GM12878 (cell line): ENCODE measurements around the gene SFXN5.

ENCODE experiments used
- BHLHE40 ChIP-seq, 2 experiments: fragments of 450-650 bp in 1 of 2; IDR thresholded peaks; 2 replicates each; pipeline ENCODE4 v1.6.1; 2011 to 2017; ENCODE audit warnings: low read depth in 2 of 2, borderline replicate concordance in 1 of 2, improper control_type of control experiment in 1 of 2, low read length in 1 of 2, mild to moderate bottlenecking in 1 of 2
- CBFB ChIP-seq: IDR thresholded peaks from 2 replicates; pipeline ENCODE4 v1.6.1; 2016; ENCODE audit warnings: antibody characterized with exemption, low read depth
- EZH2 ChIP-seq: IDR thresholded peaks from 2 replicates; pipeline ENCODE4 v1.6.1; 2012; ENCODE audit warnings: low read depth, mild to moderate bottlenecking, control low read depth, inconsistent platforms, low read length, borderline replicate concordance; ENCODE audit not compliant: control insufficient read depth
- HDGF ChIP-seq: fragments of 450-650 bp; IDR thresholded peaks from 2 replicates; pipeline ENCODE4 v1.6.1; 2016; ENCODE audit warnings: antibody characterized with exemption
- MTA3 ChIP-seq: IDR thresholded peaks from 2 replicates; pipeline ENCODE4 v1.6.1; 2012; ENCODE audit warnings: low read length, inconsistent platforms, borderline replicate concordance
- SMC3 ChIP-seq: IDR thresholded peaks from 2 replicates; pipeline ENCODE4 v1.6.1; 2011; ENCODE audit warnings: low read length, improper control_type of control experiment, borderline replicate concordance
- SRF ChIP-seq, 2 experiments: IDR thresholded peaks; 2 replicates each; pipeline ENCODE4 v1.6.1; 2011; ENCODE audit warnings: low read depth in 2 of 2, low read length in 2 of 2, mild to moderate bottlenecking in 1 of 2, moderate library complexity in 1 of 2
- SUZ12 ChIP-seq: fragments of 200-600 bp; sonication (generic); IDR thresholded peaks from one replicate; pipeline ENCODE4 v1.6.1; 2018; ENCODE audit warnings: antibody characterized with exemption, mild to moderate bottlenecking; ENCODE audit not compliant: unreplicated experiment
- TBL1XR1 ChIP-seq: IDR thresholded peaks from 2 replicates; pipeline ENCODE4 v1.6.1; 2012; ENCODE audit warnings: low read depth, low read length, improper control_type of control experiment
- YY1 ChIP-seq: IDR thresholded peaks from 2 replicates; pipeline ENCODE4 v1.6.1; 2011; ENCODE audit warnings: low read depth, mild to moderate bottlenecking, low read length
- TF ChIP-seq, protein P1 (sequence below): IDR thresholded peaks from 2 replicates; pipeline ENCODE4 v1.6.1; 2012; ENCODE audit warnings: low read depth, low read length, improper control_type of control experiment
- TF ChIP-seq, protein P2 (sequence below): IDR thresholded peaks from 2 replicates; pipeline ENCODE4 v1.6.1; 2012; ENCODE audit warnings: mild to moderate bottlenecking, low read depth, low read length
- TF ChIP-seq, protein P3 (sequence below), 3 experiments: IDR thresholded peaks in 2 of 3; conservative IDR thresholded peaks in 1 of 3; 2 replicates each; pipeline ENCODE4 v1.5.1; 2011; ENCODE audit warnings: low read depth in 3 of 3, low read length in 3 of 3, mild to moderate bottlenecking in 3 of 3, control low read depth in 2 of 3, moderate library complexity in 2 of 3, inconsistent platforms in 1 of 3, mixed read lengths in 1 of 3; ENCODE audit not compliant: control insufficient read depth in 2 of 3, insufficient read depth in 1 of 3; ENCODE audit errors: extremely low read depth in 1 of 3
- TF ChIP-seq, protein P4 (sequence below): fragments of 450-650 bp; IDR thresholded peaks from 2 replicates; pipeline ENCODE4 v1.6.1; 2016; ENCODE audit warnings: mild to moderate bottlenecking, moderate library complexity, borderline replicate concordance

DNA sequence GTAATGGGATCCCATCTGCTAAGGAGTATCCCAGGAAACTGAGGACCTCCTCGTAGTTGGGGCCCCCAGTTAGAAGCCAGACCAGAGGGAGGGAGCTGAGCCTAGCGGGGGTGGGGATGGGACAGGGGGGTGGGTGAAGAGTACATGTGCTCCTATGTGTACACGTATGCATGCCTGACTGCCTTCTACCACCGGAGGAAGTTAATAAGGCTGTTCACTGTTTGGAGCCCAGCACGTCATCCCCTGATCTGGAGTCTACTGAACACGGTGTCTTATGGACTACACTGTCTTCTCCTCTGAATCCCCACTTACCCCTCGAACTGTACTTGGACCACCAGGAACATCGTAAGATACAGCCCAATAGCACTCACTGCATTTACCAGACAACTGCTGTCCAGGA, 68.5 kb downstream of the SFXN5 start:
- TF ChIP-seq BHLHE40 (IDR thresholded peaks at IDR 0.05; ENCODE audit: borderline replicate concordance in 1 of 2, low read depth in 2 of 2, low read length in 1 of 2) (no peak), HDGF (no peak), CBFB (no peak), SUZ12 (no peak), SMC3 (no peak), MTA3 (no peak), TBL1XR1 (no peak), EZH2 (no peak), SRF (IDR thresholded peaks at IDR 0.05; ENCODE audit: low read depth in 2 of 2, low read length in 2 of 2) (no peak), YY1 (no peak)
- TF ChIP-seq, protein P1, sequence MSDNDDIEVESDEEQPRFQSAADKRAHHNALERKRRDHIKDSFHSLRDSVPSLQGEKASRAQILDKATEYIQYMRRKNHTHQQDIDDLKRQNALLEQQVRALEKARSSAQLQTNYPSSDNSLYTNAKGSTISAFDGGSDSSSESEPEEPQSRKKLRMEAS: no peak
- TF ChIP-seq, protein P2, sequence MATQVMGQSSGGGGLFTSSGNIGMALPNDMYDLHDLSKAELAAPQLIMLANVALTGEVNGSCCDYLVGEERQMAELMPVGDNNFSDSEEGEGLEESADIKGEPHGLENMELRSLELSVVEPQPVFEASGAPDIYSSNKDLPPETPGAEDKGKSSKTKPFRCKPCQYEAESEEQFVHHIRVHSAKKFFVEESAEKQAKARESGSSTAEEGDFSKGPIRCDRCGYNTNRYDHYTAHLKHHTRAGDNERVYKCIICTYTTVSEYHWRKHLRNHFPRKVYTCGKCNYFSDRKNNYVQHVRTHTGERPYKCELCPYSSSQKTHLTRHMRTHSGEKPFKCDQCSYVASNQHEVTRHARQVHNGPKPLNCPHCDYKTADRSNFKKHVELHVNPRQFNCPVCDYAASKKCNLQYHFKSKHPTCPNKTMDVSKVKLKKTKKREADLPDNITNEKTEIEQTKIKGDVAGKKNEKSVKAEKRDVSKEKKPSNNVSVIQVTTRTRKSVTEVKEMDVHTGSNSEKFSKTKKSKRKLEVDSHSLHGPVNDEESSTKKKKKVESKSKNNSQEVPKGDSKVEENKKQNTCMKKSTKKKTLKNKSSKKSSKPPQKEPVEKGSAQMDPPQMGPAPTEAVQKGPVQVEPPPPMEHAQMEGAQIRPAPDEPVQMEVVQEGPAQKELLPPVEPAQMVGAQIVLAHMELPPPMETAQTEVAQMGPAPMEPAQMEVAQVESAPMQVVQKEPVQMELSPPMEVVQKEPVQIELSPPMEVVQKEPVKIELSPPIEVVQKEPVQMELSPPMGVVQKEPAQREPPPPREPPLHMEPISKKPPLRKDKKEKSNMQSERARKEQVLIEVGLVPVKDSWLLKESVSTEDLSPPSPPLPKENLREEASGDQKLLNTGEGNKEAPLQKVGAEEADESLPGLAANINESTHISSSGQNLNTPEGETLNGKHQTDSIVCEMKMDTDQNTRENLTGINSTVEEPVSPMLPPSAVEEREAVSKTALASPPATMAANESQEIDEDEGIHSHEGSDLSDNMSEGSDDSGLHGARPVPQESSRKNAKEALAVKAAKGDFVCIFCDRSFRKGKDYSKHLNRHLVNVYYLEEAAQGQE: no peak
- TF ChIP-seq, protein P3, sequence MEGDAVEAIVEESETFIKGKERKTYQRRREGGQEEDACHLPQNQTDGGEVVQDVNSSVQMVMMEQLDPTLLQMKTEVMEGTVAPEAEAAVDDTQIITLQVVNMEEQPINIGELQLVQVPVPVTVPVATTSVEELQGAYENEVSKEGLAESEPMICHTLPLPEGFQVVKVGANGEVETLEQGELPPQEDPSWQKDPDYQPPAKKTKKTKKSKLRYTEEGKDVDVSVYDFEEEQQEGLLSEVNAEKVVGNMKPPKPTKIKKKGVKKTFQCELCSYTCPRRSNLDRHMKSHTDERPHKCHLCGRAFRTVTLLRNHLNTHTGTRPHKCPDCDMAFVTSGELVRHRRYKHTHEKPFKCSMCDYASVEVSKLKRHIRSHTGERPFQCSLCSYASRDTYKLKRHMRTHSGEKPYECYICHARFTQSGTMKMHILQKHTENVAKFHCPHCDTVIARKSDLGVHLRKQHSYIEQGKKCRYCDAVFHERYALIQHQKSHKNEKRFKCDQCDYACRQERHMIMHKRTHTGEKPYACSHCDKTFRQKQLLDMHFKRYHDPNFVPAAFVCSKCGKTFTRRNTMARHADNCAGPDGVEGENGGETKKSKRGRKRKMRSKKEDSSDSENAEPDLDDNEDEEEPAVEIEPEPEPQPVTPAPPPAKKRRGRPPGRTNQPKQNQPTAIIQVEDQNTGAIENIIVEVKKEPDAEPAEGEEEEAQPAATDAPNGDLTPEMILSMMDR (IDR thresholded peaks at IDR 0.05 in 2 of 3, conservative IDR thresholded peaks at IDR 0.05 in 1 of 3; ENCODE audit: control insufficient read depth in 2 of 3, extremely low read depth in 1 of 3, insufficient read depth in 1 of 3, low read depth in 3 of 3, low read length in 3 of 3): no peak
- TF ChIP-seq, protein P4, sequence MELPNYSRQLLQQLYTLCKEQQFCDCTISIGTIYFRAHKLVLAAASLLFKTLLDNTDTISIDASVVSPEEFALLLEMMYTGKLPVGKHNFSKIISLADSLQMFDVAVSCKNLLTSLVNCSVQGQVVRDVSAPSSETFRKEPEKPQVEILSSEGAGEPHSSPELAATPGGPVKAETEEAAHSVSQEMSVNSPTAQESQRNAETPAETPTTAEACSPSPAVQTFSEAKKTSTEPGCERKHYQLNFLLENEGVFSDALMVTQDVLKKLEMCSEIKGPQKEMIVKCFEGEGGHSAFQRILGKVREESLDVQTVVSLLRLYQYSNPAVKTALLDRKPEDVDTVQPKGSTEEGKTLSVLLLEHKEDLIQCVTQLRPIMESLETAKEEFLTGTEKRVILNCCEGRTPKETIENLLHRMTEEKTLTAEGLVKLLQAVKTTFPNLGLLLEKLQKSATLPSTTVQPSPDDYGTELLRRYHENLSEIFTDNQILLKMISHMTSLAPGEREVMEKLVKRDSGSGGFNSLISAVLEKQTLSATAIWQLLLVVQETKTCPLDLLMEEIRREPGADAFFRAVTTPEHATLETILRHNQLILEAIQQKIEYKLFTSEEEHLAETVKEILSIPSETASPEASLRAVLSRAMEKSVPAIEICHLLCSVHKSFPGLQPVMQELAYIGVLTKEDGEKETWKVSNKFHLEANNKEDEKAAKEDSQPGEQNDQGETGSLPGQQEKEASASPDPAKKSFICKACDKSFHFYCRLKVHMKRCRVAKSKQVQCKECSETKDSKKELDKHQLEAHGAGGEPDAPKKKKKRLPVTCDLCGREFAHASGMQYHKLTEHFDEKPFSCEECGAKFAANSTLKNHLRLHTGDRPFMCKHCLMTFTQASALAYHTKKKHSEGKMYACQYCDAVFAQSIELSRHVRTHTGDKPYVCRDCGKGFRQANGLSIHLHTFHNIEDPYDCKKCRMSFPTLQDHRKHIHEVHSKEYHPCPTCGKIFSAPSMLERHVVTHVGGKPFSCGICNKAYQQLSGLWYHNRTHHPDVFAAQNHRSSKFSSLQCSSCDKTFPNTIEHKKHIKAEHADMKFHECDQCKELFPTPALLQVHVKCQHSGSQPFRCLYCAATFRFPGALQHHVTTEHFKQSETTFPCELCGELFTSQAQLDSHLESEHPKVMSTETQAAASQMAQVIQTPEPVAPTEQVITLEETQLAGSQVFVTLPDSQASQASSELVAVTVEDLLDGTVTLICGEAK: no peak
